ENCODE results near the gene PPP2R3B. TPM values are rescaled to one million over a fixed set of nuclear protein-coding genes. Genes with fewer than 3 reads are reported as not detected.

The PPP2R3B gene
- total RNA-seq, 2 donors from 2014 or later, result 72.5 to 98.7 TPM

GRCh38 chrX:431056-431455 lies 44.3 kb upstream of the PPP2R3B start:
- Histone ChIP-seq H3K9me3 (ENCODE audit: control insufficient read depth, low read length) (no peaks in the 10 kb centered on the region), H3K4me3 (ENCODE audit: low read length) (no peak overlapping the region), H3K4me1 (ENCODE audit: control insufficient read depth, insufficient read depth, low read length) (no peaks in the 10 kb centered on the region), H3K27ac (ENCODE audit: low read depth, low read length) (no peak overlapping the region), H3K9ac (ENCODE audit: extremely low read depth, low read length, poor library complexity, severe bottlenecking) (no peak overlapping the region), H3K27me3 (ENCODE audit: control insufficient read depth, insufficient read depth, low read length, poor library complexity, severe bottlenecking) (peaks cover 22% of the 10 kb centered on the region), H3K36me3 (ENCODE audit: control insufficient read depth, insufficient read depth, low read length) (no peaks in the 10 kb centered on the region)
- DNase-seq, result no peak
- Mint-ChIP-seq H3K27me3 (ENCODE audit: insufficient read depth) (peaks cover 47% of the 10 kb centered on the region), H3K4me1 (peaks cover 1% of the 10 kb centered on the region), H3K36me3 (ENCODE audit: low read depth) (no peaks in the 10 kb centered on the region), H3K27ac (no peak overlapping the region), H3K4me3 (no peak overlapping the region), H3K9me3 (no peaks in the 10 kb centered on the region)
- no peak for TF ChIP-seq CTCF (conservative IDR thresholded peaks at IDR 0.05)
- 90 to 91% methylated on average over 21 of the region's 21 CpGs for WGBS, 2 experiments (ENCODE audit: insufficient coverage in 1 of 2, insufficient read length in 1 of 2)

GRCh38 chrX:429266-429825 lies 42.6 kb upstream of the PPP2R3B start:
- H3K4me3 Mint-ChIP-seq, result no peak overlapping the region
- Histone ChIP-seq H3K9me3 (ENCODE audit: control insufficient read depth, low read length) (no peaks in the 10 kb centered on the region), H3K27me3 (ENCODE audit: control insufficient read depth, insufficient read depth, low read length, poor library complexity, severe bottlenecking) (peaks cover 22% of the 10 kb centered on the region), H3K27ac (ENCODE audit: low read depth, low read length) (no peak overlapping the region), H3K4me1 (ENCODE audit: control insufficient read depth, insufficient read depth, low read length) (no peaks in the 10 kb centered on the region), H3K36me3 (ENCODE audit: control insufficient read depth, insufficient read depth, low read length) (no peaks in the 10 kb centered on the region), H3K4me3 (ENCODE audit: low read length) (no peak overlapping the region), H3K9ac (ENCODE audit: extremely low read depth, low read length, poor library complexity, severe bottlenecking) (no peak overlapping the region)
- H3K4me1 Mint-ChIP-seq, result no peaks in the 10 kb centered on the region
- no peaks in the 10 kb centered on the region for H3K9me3 Mint-ChIP-seq
- 93 to 95% methylated on average over 23 to 24 of the region's 24 CpGs for WGBS, 2 experiments (ENCODE audit: insufficient coverage in 1 of 2, insufficient read length in 1 of 2)
- peaks cover 36% of the 10 kb centered on the region for H3K27me3 Mint-ChIP-seq (ENCODE audit: insufficient read depth)
- no peak overlapping the region for H3K27ac Mint-ChIP-seq
- no peak for TF ChIP-seq CTCF (conservative IDR thresholded peaks at IDR 0.05)
- no peaks in the 10 kb centered on the region for H3K36me3 Mint-ChIP-seq (ENCODE audit: low read depth)
- DNase-seq, result no peak

GRCh38 chrX:427812-428725 lies 41.4 kb upstream of the PPP2R3B start:
- Histone ChIP-seq H3K4me1 (ENCODE audit: control insufficient read depth, insufficient read depth, low read length) (no peaks in the 10 kb centered on the region), H3K4me3 (ENCODE audit: low read length) (peak overlapping the region; percentile 75), H3K27ac (ENCODE audit: low read depth, low read length) (no peak overlapping the region), H3K9me3 (ENCODE audit: control insufficient read depth, low read length) (no peaks in the 10 kb centered on the region), H3K36me3 (ENCODE audit: control insufficient read depth, insufficient read depth, low read length) (no peaks in the 10 kb centered on the region), H3K9ac (ENCODE audit: extremely low read depth, low read length, poor library complexity, severe bottlenecking) (no peak overlapping the region), H3K27me3 (ENCODE audit: control insufficient read depth, insufficient read depth, low read length, poor library complexity, severe bottlenecking) (peaks cover 22% of the 10 kb centered on the region)
- Mint-ChIP-seq H3K4me1 (no peaks in the 10 kb centered on the region), H3K4me3 (peak overlapping the region; percentile 57), H3K27me3 (ENCODE audit: insufficient read depth) (peaks cover 39% of the 10 kb centered on the region), H3K36me3 (ENCODE audit: low read depth) (no peaks in the 10 kb centered on the region), H3K27ac (no peak overlapping the region), H3K9me3 (peaks cover 5% of the 10 kb centered on the region)
- 11 to 34% methylated on average over 36 to 56 of the region's 56 CpGs for WGBS, 2 experiments (ENCODE audit: insufficient coverage in 1 of 2, insufficient read length in 1 of 2)
- peak; percentile 75 for TF ChIP-seq CTCF (conservative IDR thresholded peaks at IDR 0.05)
- DNase-seq, result peak; percentile 88
